ENCODE results near the gene KCNMB1.

KCNMB1 gene

DNA sequence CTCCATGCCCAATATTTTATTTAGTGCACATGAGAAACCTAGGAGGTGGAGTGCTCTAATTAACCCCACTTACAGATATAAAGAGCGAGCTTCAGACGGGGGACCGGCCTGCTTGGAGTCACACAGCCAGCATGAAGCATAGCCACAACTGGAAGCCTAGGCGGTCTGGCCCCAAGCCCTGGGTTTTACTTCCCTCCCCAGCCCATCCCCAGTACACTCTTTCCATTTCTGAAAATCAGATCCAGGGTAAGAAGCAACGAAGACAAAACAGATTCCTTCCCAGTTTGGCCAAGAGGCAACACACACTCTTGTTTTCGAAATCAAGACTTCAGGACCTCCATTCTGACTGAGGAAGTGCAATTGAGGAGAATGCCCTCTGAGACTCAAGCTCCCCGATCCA lies 27.1 kb downstream of the KCNMB1 start:
- Histone ChIP-seq H3F3A (ENCODE audit: low read depth) (no peaks in the 10 kb centered on the region), H3K9me3 (ENCODE audit: insufficient read depth, low read depth, low read length) (no peaks in the 10 kb centered on the region), H2AFZ (ENCODE audit: low read length) (no peak overlapping the region), H3K36me3 (ENCODE audit: insufficient read depth, low read length) (no peaks in the 10 kb centered on the region), H3K79me2 (ENCODE audit: insufficient read depth, low read length) (no peaks in the 10 kb centered on the region), H3K9me2 (replicated peaks; ENCODE audit: low read depth, low read length) (no peaks in the 10 kb centered on the region), H3K4me3 (ENCODE audit: low read length, poor library complexity, severe bottlenecking) (no peak overlapping the region), H3K9ac (ENCODE audit: low read depth, low read length, poor library complexity, severe bottlenecking) (no peak overlapping the region), H3K4me2 (ENCODE audit: low read depth, low read length, poor library complexity, severe bottlenecking) (no peak overlapping the region), H3K27me3 (ENCODE audit: insufficient read depth, low read length, poor library complexity, severe bottlenecking) (no peaks in the 10 kb centered on the region), H3K4me1 (ENCODE audit: insufficient read depth, low read length, poor library complexity, severe bottlenecking) (no peaks in the 10 kb centered on the region), H4K20me1 (ENCODE audit: insufficient read depth, low read length, poor library complexity, severe bottlenecking) (no peaks in the 10 kb centered on the region)
- TF ChIP-seq EZH2phosphoT487 (IDR thresholded peaks at IDR 0.05; ENCODE audit: borderline replicate concordance) (no peak), CTCF (conservative IDR thresholded peaks at IDR 0.05; ENCODE audit: low read length) (no peak)

GRCh38 chr5:170361616-170362015 lies 27.6 kb downstream of the KCNMB1 start:
- H3K27me3 ChIP-seq (ENCODE audit: insufficient read depth, low read length, poor library complexity, severe bottlenecking) = no peaks in the 10 kb centered on the region
- H3K4me3 ChIP-seq (ENCODE audit: low read length, poor library complexity, severe bottlenecking) = no peak overlapping the region
- no peaks in the 10 kb centered on the region for H3F3A ChIP-seq (ENCODE audit: low read depth)
- no peaks in the 10 kb centered on the region for H3K4me1 ChIP-seq (ENCODE audit: insufficient read depth, low read length, poor library complexity, severe bottlenecking)
- TF ChIP-seq CTCF (conservative IDR thresholded peaks at IDR 0.05; ENCODE audit: low read length) = no peak
- no peaks in the 10 kb centered on the region for H3K9me3 ChIP-seq (ENCODE audit: insufficient read depth, low read depth, low read length)
- no peaks in the 10 kb centered on the region for H3K9me2 ChIP-seq (replicated peaks; ENCODE audit: low read depth, low read length)
- no peaks in the 10 kb centered on the region for H4K20me1 ChIP-seq (ENCODE audit: insufficient read depth, low read length, poor library complexity, severe bottlenecking)
- no peak overlapping the region for H3K4me2 ChIP-seq (ENCODE audit: low read depth, low read length, poor library complexity, severe bottlenecking)
- H3K36me3 ChIP-seq (ENCODE audit: insufficient read depth, low read length) = no peaks in the 10 kb centered on the region
- H3K79me2 ChIP-seq (ENCODE audit: insufficient read depth, low read length) = no peaks in the 10 kb centered on the region
- H2AFZ ChIP-seq (ENCODE audit: low read length) = no peak overlapping the region
- H3K9ac ChIP-seq (ENCODE audit: low read depth, low read length, poor library complexity, severe bottlenecking) = no peak overlapping the region

- Histone ChIP-seq H3K9me2 (replicated peaks; ENCODE audit: low read depth, low read length) (no peaks in the 10 kb centered on the region), H3K4me1 (ENCODE audit: insufficient read depth, low read length, poor library complexity, severe bottlenecking) (no peaks in the 10 kb centered on the region), H3K9ac (ENCODE audit: low read depth, low read length, poor library complexity, severe bottlenecking) (no peak overlapping the region), H2AFZ (ENCODE audit: low read length) (no peak overlapping the region), H3K27me3 (ENCODE audit: insufficient read depth, low read length, poor library complexity, severe bottlenecking) (no peaks in the 10 kb centered on the region), H3K4me2 (ENCODE audit: low read depth, low read length, poor library complexity, severe bottlenecking) (no peak overlapping the region), H3F3A (ENCODE audit: low read depth) (no peaks in the 10 kb centered on the region), H3K79me2 (ENCODE audit: insufficient read depth, low read length) (no peaks in the 10 kb centered on the region), H4K20me1 (ENCODE audit: insufficient read depth, low read length, poor library complexity, severe bottlenecking) (no peaks in the 10 kb centered on the region), H3K9me3 (ENCODE audit: insufficient read depth, low read depth, low read length) (no peaks in the 10 kb centered on the region), H3K4me3 (ENCODE audit: low read length, poor library complexity, severe bottlenecking) (no peak overlapping the region), H3K36me3 (ENCODE audit: insufficient read depth, low read length) (no peaks in the 10 kb centered on the region)
- no peak for TF ChIP-seq CTCF (conservative IDR thresholded peaks at IDR 0.05; ENCODE audit: low read length)
- no peak for TF ChIP-seq EZH2phosphoT487 (IDR thresholded peaks at IDR 0.05; ENCODE audit: borderline replicate concordance)
These were observed 28.1 kb downstream of the KCNMB1 start for GRCh38 chr5:170361116-170361515.

Measured in Loucy (cell line).